Measurements from ENCODE around the gene EP400. TPM values are rescaled to one million over a fixed set of nuclear protein-coding genes. Genes with fewer than 3 reads are reported as not detected.
A peak's percentile ranks its signal among the peaks of the same experiment; 100 is the strongest.

Gene EP400
- total RNA-seq, 1 experiment from 2014 or later = 4.2 TPM

DNA sequence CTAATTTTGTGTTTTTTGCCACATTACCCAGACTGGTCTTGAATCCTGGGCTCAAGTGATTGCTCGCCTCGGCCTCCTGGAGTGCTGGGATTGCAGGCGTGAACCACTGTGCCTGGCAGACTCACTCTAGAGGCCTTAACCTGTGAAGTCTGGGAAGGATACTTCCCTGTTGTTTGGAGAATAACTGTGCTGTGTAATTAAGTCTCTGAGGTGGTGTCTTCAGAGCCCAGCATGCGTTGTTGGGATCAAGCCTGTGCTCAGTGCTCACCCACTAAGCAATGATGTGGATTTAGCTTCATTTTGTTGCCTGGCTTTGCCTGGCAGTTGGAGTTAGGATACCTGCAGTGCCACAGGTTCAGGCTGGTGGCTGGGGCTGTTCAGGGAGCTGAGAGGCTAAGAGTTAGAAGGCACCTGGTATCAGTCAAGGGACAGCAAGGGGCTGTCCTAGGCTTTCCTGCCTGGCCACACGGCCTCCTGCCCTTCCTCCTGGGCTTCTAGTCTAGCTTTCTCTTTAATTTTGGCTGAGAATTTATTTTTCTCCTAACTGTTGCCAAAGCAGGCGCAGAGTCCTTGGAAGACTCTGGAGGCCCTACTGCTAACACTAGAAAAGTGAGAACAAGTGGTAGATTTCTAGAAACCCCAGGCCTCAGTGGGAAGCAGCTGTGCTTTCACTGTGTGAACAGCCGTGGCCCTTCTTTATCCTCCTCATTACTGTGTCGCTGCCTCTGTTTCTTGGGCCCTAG lies 38.5 kb downstream of the EP400 start:
- DNase-seq (ENCODE audit: low read depth) = no peak

DNA sequence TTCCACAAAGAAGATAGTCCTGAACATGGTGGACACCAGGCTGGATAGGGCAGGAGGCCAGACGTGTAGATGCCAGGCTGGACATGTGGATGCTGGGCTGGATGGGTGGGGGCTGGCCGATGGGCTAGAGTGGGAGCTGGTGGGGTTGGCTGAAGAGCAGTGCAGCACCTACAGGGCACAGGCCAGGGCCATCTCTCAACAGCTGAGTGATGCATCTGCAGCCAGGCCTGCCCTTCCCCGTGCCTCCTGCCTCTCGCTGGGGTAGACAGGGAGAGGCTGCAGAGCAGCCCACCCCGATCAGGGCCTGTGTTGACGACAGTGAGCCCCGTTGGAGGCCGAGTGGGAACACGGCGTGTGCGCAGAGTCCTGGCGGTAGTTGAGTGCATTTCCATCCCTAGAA lies 39.3 kb downstream of the EP400 start:
- DNase-seq (ENCODE audit: low read depth) = no peak

DNA sequence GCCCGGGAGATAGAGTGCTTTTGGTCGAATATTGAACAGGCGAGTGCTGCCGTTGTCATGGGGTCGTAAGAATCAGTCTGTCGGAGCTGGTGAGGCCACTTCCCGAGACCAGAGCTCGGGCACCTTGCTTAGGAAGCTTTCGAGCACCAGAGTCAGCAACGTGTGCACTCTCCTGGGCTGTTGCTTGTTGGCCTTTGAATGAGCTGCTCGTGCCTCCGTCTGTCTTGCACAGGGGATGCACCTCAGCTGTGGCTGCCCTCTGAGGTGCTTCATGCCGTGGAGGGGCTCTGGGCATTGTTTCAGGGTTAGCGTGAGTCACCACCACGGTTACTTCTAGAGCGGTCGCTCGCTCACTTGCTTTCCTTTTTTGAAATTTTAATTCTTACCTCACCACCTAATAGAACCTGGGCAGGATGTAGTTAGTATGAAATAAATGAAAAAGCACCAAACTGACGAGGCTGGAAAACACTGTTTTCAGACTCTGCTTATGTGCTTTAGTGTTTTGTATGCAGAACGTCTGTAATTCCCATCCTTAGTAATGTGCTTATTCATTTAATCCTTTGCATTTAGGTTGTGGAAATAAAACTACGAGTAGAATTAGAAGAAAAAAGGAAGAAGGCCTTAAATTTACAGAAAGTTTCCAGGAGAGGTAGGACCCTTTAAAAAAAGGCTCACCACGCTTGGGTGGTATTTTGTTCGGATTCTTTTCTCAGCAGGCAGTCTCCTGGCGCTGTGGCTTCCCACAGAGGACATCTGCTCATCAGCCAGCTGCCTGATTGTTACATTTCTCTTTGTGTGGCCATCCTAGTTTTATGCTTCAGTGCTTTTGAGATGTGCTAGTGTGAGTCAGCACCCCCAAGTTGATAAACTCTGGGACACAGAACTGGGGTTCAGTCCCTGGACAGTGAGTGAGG lies 40.6 kb downstream of the EP400 start:
- DNase-seq (ENCODE audit: low read depth) = no peak

DNA sequence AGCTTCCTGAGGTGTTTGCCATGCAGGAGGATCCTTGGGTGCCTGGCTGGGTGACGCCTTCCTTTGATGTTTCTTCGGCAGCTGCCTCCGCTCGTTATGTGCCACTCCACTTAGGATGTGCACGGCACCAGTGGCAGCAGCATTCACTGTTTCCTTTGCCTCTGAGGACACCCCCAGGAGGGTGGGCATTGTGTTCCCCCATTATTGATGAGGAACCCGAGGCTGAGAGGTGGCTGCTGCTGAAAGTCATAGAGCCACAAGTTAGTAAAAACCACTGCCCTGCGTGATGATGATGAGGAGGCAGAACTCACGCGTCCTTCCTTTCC lies 41.2 kb downstream of the EP400 start:
- DNase-seq (ENCODE audit: low read depth) = no peak

GRCh38 chr12:131991816-131992430 lies 42.2 kb downstream of the EP400 start:
- no peak for DNase-seq (ENCODE audit: low read depth)

- no peak for DNase-seq (ENCODE audit: low read depth)
Measured at GRCh38 chr12:131994589-131994988, 44.8 kb downstream of the EP400 start.

- no peak for DNase-seq (ENCODE audit: low read depth)
Measured at GRCh38 chr12:132000286-132000872, 50.6 kb downstream of the EP400 start.

DNA sequence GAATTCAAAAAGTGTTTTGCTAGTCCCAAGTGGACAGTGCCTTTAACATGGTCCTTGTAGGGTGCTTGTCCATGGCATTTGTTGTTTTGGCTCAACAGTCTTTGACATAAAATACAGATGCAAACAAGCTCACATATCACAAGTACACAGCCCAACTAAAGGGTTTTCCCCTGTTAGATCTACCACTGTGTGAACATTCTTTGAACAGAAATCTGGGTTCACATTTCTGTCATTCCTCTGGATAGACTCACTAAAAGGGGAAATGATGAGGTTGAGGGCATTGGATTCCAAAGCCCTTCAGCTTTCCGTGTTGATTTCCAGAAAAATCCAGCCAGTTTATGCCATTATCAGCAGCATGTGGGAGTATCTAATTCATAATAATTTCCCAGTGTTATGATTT lies 54.1 kb downstream of the EP400 start:
- no peak for DNase-seq (ENCODE audit: low read depth)

GRCh38 chr12:132004946-132005345 lies 55.2 kb downstream of the EP400 start:
- DNase-seq (ENCODE audit: low read depth) = no peak

DNA sequence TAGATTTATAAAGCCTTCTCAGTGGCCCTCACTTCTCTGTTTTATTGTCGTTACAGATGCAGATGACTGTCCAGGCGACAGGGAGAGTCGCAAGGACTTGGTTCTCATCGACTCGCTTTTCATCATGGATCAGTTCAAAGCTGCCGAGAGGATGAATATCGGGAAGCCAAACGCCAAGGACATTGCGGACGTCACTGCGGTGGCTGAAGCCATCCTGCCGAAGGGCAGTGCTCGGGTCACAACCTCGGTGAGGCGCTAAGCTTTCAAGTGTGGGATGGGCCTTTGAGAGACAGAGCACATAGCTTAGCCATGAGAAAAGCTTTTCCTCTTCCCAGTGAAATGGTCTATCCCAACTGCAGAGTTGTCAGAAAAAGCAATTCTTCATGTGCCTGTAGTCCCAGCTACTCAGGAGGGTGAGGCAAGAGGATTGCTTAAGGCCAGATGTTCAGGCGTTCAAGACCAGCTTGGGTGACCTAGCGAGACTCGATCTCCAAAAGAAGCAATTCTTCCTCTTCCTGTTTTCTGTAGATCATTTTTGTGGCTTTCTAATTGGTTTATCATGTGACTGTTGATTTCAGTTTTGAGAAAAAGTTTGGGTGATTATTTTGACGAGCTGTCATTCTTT lies 56.4 kb downstream of the EP400 start:
- DNase-seq (ENCODE audit: low read depth) = no peak

DNA sequence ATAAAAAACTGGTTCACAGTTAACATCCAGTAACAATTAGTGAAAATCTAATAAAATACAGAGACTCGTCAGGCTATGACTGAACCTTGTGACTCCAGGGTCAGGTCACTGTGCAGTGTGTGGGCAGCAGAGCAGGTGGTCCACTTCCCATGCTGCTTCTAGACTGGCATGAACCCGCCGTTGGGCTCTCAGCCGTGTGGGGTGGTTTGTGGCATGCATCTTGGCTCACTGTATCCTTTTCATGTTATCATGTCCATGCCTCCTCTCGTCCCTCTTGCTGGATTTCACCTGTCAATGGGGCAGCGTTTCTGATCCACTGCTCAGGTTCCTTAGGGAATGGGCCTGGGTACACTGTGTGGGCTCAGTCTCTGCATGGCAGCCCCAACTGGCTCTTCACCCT lies 57.3 kb downstream of the EP400 start:
- DNase-seq (ENCODE audit: low read depth) = no peak

- no peak for DNase-seq (ENCODE audit: low read depth)
Measured at GRCh38 chr12:132009336-132009859, 59.7 kb downstream of the EP400 start.

DNA sequence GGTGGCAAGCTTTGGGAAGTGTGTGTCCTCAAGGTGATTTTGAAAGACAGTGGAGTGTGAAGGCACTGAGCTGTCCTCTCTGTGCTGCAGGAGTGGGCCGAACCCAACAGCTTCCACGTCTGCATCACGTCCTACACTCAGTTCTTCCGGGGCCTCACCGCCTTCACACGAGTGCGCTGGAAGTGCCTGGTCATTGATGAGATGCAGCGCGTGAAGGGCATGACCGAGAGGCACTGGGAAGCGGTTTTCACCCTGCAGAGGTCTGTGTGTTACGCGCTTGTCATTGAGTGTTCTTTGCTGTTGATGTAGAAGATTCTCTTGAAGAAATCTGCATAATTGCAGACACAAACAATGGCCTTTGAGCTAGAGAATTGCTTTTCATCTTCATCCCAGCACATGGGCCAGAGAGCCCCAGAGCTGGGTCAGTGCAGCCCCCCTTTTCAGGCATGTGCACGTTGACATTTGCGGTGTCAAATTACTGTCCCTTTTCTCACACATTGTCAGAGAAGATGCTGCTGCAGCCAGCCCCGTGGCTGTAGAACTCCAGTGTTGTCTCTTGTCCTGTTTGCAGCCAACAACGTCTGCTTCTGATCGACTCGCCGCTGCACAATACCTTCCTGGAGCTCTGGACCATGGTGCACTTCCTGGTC lies 63.3 kb downstream of the EP400 start:
- DNase-seq (ENCODE audit: low read depth) = no peak

GRCh38 chr12:132014092-132014914 lies 64.6 kb downstream of the EP400 start:
- peak; percentile 29 for DNase-seq (ENCODE audit: low read depth)

- DNase-seq (ENCODE audit: low read depth) = no peak
Measured at GRCh38 chr12:132014915-132015280, 65.2 kb downstream of the EP400 start.

GRCh38 chr12:132015686-132016430 lies 66.1 kb downstream of the EP400 start:
- no peak for DNase-seq (ENCODE audit: low read depth)

DNA sequence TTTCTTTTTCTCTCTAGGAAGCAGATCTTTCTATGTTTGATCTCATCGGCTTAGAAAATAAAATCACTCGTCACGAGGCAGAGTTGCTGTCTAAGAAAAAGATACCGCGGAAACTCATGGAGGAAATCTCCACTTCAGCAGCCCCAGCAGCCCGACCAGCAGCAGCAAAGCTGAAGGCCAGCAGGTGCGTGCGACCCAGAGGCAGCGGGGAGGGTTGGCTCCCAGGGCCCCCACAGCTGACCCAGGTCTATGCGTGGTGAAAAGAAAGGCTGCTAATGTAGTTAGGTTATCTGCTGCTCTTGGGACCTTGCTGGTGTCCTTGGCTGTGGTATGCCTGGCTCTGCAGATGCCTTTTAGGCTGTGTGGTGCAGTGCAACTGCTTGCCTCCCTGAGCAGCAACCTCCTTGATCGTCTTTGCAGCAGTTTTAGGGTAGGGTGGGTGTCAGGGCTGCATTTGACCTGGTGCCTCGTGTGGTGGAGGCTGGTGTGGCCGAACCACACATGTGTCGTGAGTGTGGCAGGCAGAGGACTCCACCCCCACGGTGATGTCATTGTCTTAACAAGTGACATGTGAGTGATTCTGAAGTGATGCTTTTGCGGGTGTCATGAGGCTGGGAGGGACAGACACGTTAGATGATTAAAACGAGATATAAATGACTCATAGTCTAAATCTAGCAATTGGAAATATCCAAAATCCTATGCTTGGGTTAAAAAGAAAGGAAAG lies 68.6 kb downstream of the EP400 start:
- DNase-seq (ENCODE audit: low read depth) = no peak

DNA sequence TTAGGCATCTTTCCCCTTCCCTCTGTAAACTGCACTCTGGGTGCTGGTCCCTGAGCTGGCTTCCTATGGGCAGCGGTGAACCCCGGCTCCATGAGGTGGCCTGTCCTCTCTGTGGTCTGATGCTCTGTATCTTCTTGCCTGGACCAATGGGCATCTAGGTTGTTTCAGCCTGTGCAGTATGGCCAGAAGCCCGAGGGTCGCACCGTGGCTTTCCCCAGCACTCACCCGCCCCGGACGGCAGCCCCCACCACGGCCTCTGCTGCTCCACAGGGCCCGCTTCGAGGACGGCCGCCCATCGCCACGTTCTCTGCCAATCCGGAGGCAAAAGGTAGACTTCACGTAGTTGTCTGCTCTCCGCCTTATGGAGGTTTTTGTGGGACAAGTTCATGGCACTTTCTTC lies 70.1 kb downstream of the EP400 start:
- DNase-seq (ENCODE audit: low read depth) = no peak

DNA sequence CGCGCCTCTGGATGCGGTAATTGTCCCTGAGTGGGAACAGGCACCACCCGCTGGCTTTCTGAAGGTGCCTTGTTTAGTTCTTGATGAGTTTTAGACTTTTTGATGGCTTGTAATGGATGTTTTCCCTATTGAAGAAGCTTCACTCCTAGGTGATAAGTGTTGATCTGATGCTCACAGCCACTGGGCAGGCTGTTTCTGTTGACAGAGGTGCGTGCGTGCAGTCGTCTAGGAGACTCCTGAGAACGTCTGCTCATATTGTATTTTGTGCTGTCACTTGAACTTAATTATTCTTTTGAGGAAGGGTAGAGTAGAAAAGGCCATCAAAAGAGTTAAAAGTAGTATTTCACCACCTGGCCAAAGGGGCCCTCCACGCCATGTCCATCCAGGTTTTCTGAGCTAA lies 70.5 kb downstream of the EP400 start:
- no peak for DNase-seq (ENCODE audit: low read depth)
